Liver (tissue), 9 donors: ENCODE data around the gene KL. TPM values are rescaled to one million over a fixed set of nuclear protein-coding genes. Genes with fewer than 3 reads are reported as not detected.

ENCODE experiments used
- DNase-seq: peaks from one replicate; pipeline ENCODE4 v3.0.0-alpha.2; 2017; ENCODE audit warnings: low spot score
- H3K27ac ChIP-seq, 2 donors: one replicate each; pipeline ENCODE4 v1.7.0; 2013; ENCODE audit warnings: inconsistent platforms in 2 of 2, low read length in 2 of 2, control low read depth in 1 of 2, low read depth in 1 of 2, mild to moderate bottlenecking in 1 of 2
- H3K27me3 ChIP-seq, 4 donors: one replicate each; pipeline versions ENCODE4 v1.6.1 to v1.7.0; 2013; ENCODE audit warnings: low read length in 3 of 4, inconsistent platforms in 1 of 4, mild to moderate bottlenecking in 1 of 4, moderate library complexity in 1 of 4; ENCODE audit not compliant: control insufficient read depth in 4 of 4, insufficient read depth in 4 of 4
- H3K36me3 ChIP-seq, 4 donors: one replicate each; pipeline versions ENCODE4 v1.6.1 to v1.7.0; 2013; ENCODE audit warnings: low read length in 3 of 4, mild to moderate bottlenecking in 3 of 4, low read depth in 1 of 4, moderate library complexity in 1 of 4; ENCODE audit not compliant: control insufficient read depth in 4 of 4, insufficient read depth in 3 of 4
- H3K4me1 ChIP-seq, 4 donors: one replicate each; pipeline versions ENCODE4 v1.6.1 to v1.7.0; 2013; ENCODE audit warnings: low read length in 3 of 4, mild to moderate bottlenecking in 3 of 4, moderate library complexity in 1 of 4; ENCODE audit not compliant: control insufficient read depth in 4 of 4, insufficient read depth in 4 of 4
- H3K4me3 ChIP-seq, 3 donors: one replicate each; pipeline versions ENCODE4 v1.6.1 to v1.7.0; 2013; ENCODE audit warnings: low read length in 3 of 3, control low read depth in 1 of 3, low read depth in 1 of 3, mild to moderate bottlenecking in 1 of 3
- H3K9ac ChIP-seq, 2 donors: one replicate each; pipeline ENCODE4 v1.7.0; 2013; ENCODE audit warnings: low read length in 2 of 2, mild to moderate bottlenecking in 2 of 2, moderate library complexity in 2 of 2, control low read depth in 1 of 2, low read depth in 1 of 2
- H3K9me3 ChIP-seq, 4 donors: one replicate each; pipeline versions ENCODE4 v1.6.1 to v1.7.0; 2013; ENCODE audit warnings: low read length in 3 of 4; ENCODE audit not compliant: control insufficient read depth in 4 of 4
- EGR1 ChIP-seq, 2 donors: IDR thresholded peaks; 2 replicates each; pipeline ENCODE4 v1.6.1; 2016 to 2018; ENCODE audit warnings: antibody characterized with exemption in 2 of 2, low read depth in 2 of 2
- FOXA1 ChIP-seq: IDR thresholded peaks from 2 replicates; pipeline ENCODE4 v1.6.1; 2016; ENCODE audit warnings: antibody characterized with exemption
- FOXA2 ChIP-seq: IDR thresholded peaks from 2 replicates; pipeline ENCODE4 v1.6.1; 2016; ENCODE audit warnings: antibody characterized with exemption
- GABPA ChIP-seq, 2 donors: IDR thresholded peaks in 1 of 2; conservative IDR thresholded peaks in 1 of 2; 2 replicates each; pipeline ENCODE4 v1.6.1; 2016; ENCODE audit warnings: antibody characterized with exemption in 2 of 2, mild to moderate bottlenecking in 1 of 2, moderate library complexity in 1 of 2
- HNF4A ChIP-seq, 2 donors: conservative IDR thresholded peaks; 2 replicates each; pipeline ENCODE4 v1.6.1; 2016; ENCODE audit warnings: antibody characterized with exemption in 2 of 2, mild to moderate bottlenecking in 2 of 2
- JUND ChIP-seq, 2 donors: IDR thresholded peaks; 2 replicates each; pipeline ENCODE4 v1.6.1; 2016; ENCODE audit warnings: antibody characterized with exemption in 2 of 2
- NR2F2 ChIP-seq: IDR thresholded peaks from 2 replicates; pipeline ENCODE4 v1.6.1; 2016; ENCODE audit warnings: antibody characterized with exemption
- SP1 ChIP-seq: IDR thresholded peaks from 2 replicates; pipeline ENCODE4 v1.6.1; 2018; ENCODE audit warnings: antibody characterized with exemption, mild to moderate bottlenecking
- TAF1 ChIP-seq: conservative IDR thresholded peaks from 2 replicates; pipeline ENCODE4 v1.6.1; 2016; ENCODE audit warnings: antibody characterized with exemption, mild to moderate bottlenecking
- WGBS: extraction: QIAGEN DNeasy Blood & Tissue Kit; methylation state at CpG from one replicate; pipeline ENCODE4 v1.1.7; 2013; 5-methylcytosine and 5-hydroxymethylcytosine counted together
- polyA plus RNA-seq, 2 donors: library from polyadenylated mRNA; stranded (reverse) in 1 of 2; unstranded in 1 of 2; fragments of 200-250 nt in 1 of 2; fragments of >200 nt in 1 of 2; fragmentation: Nextera tagmentation in 1 of 2; extraction: Ambion mirVana in 1 of 2; gene quantifications; one replicate each; pipeline versions ENCODE4 v1.2.1 to v1.2.3, GENCODE V29; 2013 to 2015
- total RNA-seq, 2 donors: library from RNA; depleted of rRNA; stranded (reverse); fragments of >200 nt; gene quantifications; one replicate each; pipeline ENCODE4 v1.2.3, GENCODE V29; 2014
- TF ChIP-seq, protein P1 (sequence below): IDR thresholded peaks from 2 replicates; pipeline ENCODE4 v1.6.1; 2016; ENCODE audit warnings: antibody characterized with exemption
- TF ChIP-seq, protein P2 (sequence below): IDR thresholded peaks from 2 replicates; pipeline ENCODE4 v1.6.1; 2016; ENCODE audit warnings: antibody characterized with exemption, mild to moderate bottlenecking
- TF ChIP-seq, protein P3 (sequence below): fragments of 150-350 bp; IDR thresholded peaks from 2 replicates; pipeline ENCODE4 v1.5.1; 2017; ENCODE audit warnings: improper control_type of control experiment, low read depth, low read length; ENCODE audit not compliant: missing input control
- donor health status: healthy.
- donor health status: healthy.
- donor health status: healthy.
- donor health status: healthy.
- donor health status: healthy.

Gene KL
- total and polyA plus RNA-seq, 4 donors, result 0.13 to 0.92 (median 0.28) TPM

DNA sequence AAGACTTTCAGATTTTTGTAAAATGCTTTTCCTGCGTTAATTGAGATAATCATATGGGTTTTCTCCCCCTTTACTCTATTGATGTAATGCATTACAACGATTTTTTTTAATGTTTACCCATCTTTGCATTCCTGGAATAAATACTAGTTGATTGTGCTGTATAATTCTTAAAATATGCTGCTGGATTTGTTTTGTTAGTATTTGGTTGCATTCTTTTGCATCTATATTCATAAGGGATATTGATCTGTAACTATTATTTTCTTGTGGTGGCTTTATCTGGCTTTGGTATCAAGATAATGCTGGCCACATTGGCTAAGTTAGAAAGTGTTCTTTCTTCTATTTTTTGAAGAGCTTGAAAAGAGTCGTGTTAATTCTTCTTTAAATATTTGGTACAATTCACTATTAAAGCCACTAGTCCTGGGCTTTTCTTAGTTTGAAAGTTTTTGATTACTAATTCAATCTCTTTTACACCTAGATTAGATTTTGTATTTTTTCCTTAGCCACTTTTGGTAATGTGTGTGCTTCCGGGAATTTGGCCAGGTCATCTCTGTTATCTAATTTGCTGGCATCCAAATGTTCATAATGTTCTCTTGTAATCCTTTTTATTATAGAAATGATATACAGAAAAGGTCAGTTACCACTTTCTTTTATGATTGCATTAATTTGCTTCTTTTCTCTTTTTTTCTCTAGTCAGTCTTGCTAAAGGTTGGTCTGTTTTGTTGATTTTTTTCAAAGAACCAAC is 29.8 kb downstream of the KL start (continued):
- TF ChIP-seq NR2F2, result no peak

DNA sequence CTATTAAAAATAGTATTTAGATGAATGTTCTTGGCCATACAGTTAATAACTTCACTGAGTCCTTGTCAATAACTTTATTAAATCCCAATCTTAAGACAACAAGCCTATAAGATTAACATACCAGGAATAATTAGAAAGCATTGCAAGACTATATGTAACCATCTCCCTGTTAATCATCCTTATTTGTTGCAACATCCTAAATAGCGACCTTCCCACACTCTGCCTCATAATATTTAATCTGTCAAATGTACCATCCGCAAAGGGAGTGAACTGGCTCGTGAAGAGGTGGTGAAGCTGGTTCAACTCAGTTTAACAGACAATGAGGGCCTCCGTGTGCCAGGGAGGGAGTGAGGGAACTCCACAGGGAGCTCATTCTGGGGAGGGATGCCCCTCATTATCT is 33.9 kb downstream of the KL start:
- peaks cover 0 to 3% (median 0%) of the 10 kb centered on the region in 4 donors for H3K9me3 ChIP-seq
- peaks cover 0 to 3% (median 0%) of the 10 kb centered on the region in 4 donors for H3K4me1 ChIP-seq
- 55% methylated on average over 4 of the region's 4 CpGs for WGBS
- H3K27me3 ChIP-seq, result peaks cover 0 to 4% (median 0%) of the 10 kb centered on the region in 4 donors
- TF ChIP-seq TAF1 (no peak), FOXA1 (no peak), NR2F2 (no peak), HNF4A (conservative IDR thresholded peaks at IDR 0.05) (no peak), EGR1 (IDR thresholded peaks at IDR 0.05; ENCODE audit: low read depth in 2 of 2) (no peak), JUND (IDR thresholded peaks at IDR 0.05) (no peak), FOXA2 (no peak), SP1 (no peak)
- TF ChIP-seq, protein P1, sequence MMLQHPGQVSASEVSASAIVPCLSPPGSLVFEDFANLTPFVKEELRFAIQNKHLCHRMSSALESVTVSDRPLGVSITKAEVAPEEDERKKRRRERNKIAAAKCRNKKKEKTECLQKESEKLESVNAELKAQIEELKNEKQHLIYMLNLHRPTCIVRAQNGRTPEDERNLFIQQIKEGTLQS, result no peak
- TF ChIP-seq, protein P2, sequence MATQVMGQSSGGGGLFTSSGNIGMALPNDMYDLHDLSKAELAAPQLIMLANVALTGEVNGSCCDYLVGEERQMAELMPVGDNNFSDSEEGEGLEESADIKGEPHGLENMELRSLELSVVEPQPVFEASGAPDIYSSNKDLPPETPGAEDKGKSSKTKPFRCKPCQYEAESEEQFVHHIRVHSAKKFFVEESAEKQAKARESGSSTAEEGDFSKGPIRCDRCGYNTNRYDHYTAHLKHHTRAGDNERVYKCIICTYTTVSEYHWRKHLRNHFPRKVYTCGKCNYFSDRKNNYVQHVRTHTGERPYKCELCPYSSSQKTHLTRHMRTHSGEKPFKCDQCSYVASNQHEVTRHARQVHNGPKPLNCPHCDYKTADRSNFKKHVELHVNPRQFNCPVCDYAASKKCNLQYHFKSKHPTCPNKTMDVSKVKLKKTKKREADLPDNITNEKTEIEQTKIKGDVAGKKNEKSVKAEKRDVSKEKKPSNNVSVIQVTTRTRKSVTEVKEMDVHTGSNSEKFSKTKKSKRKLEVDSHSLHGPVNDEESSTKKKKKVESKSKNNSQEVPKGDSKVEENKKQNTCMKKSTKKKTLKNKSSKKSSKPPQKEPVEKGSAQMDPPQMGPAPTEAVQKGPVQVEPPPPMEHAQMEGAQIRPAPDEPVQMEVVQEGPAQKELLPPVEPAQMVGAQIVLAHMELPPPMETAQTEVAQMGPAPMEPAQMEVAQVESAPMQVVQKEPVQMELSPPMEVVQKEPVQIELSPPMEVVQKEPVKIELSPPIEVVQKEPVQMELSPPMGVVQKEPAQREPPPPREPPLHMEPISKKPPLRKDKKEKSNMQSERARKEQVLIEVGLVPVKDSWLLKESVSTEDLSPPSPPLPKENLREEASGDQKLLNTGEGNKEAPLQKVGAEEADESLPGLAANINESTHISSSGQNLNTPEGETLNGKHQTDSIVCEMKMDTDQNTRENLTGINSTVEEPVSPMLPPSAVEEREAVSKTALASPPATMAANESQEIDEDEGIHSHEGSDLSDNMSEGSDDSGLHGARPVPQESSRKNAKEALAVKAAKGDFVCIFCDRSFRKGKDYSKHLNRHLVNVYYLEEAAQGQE, result no peak
- TF ChIP-seq, protein P3, sequence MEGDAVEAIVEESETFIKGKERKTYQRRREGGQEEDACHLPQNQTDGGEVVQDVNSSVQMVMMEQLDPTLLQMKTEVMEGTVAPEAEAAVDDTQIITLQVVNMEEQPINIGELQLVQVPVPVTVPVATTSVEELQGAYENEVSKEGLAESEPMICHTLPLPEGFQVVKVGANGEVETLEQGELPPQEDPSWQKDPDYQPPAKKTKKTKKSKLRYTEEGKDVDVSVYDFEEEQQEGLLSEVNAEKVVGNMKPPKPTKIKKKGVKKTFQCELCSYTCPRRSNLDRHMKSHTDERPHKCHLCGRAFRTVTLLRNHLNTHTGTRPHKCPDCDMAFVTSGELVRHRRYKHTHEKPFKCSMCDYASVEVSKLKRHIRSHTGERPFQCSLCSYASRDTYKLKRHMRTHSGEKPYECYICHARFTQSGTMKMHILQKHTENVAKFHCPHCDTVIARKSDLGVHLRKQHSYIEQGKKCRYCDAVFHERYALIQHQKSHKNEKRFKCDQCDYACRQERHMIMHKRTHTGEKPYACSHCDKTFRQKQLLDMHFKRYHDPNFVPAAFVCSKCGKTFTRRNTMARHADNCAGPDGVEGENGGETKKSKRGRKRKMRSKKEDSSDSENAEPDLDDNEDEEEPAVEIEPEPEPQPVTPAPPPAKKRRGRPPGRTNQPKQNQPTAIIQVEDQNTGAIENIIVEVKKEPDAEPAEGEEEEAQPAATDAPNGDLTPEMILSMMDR, result no peak
- no peaks in the 10 kb centered on the region for H3K36me3 ChIP-seq
- no peak overlapping the region for H3K9ac ChIP-seq
- no peak for DNase-seq
- no peak overlapping the region for H3K27ac ChIP-seq
- H3K4me3 ChIP-seq, result no peak overlapping the region

DNA sequence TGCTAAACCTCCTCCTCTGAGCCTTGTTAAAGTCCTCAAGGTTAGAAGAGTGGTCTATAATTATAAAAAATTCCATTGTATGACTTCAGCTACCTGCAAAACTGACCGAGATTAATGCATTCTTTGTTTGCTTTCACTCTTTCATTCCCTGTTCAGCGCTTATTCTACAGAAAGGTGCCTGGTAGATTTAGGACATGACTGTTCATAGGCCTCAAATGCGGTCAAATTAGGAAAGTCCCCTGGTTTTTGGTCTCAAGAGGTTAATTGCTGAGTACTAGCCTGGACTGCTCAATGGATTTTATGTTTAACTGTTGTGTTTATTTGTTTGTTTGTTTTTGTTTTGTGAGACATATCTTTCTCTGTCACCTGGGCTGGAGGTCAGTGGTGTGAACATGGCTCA is 35.4 kb downstream of the KL start:
- Histone ChIP-seq H3K4me1 (peaks cover 0 to 3% (median 0%) of the 10 kb centered on the region in 4 donors), H3K9ac (no peak overlapping the region), H3K9me3 (peaks cover 0 to 4% (median 0%) of the 10 kb centered on the region in 4 donors), H3K36me3 (no peaks in the 10 kb centered on the region), H3K4me3 (no peak overlapping the region), H3K27me3 (peaks cover 0 to 4% (median 0%) of the 10 kb centered on the region in 4 donors), H3K27ac (no peak overlapping the region)
- DNase-seq, result no peak
- TF ChIP-seq GABPA (IDR thresholded peaks at IDR 0.05 in 1 of 2, conservative IDR thresholded peaks at IDR 0.05 in 1 of 2) (no peak), NR2F2 (no peak), FOXA2 (no peak), EGR1 (IDR thresholded peaks at IDR 0.05; ENCODE audit: low read depth in 2 of 2) (no peak)
- WGBS, result 93% methylated on average over 3 of the region's 3 CpGs
